NCI-H774 (cell line): ENCODE data around the gene IRF8.
"Not testable (repeated sequence)": the region's sequence is repeated elsewhere in the genome, so short reads cannot be mapped to it uniquely, and the experiment has no call there.

Source experiments
- DNase-seq: peaks from one replicate; lab custom pipeline; 2025; lab: John Stamatoyannopoulos, UW

The IRF8 gene

GRCh38 chr16:85935391-85935973, 36.5 kb downstream of the IRF8 start:
- no peak for DNase-seq

GRCh38 chr16:85935974-85936760, 37.2 kb downstream of the IRF8 start:
- DNase-seq, result no peak

GRCh38 chr16:85936816-85937215, 37.9 kb downstream of the IRF8 start:
- DNase-seq, result no peak

GRCh38 chr16:85940214-85940613, 41.3 kb downstream of the IRF8 start:
- no peak for DNase-seq

GRCh38 chr16:85941863-85942644, 43.1 kb downstream of the IRF8 start:
- DNase-seq, result no peak

- not testable (repeated sequence) for DNase-seq
Measured at GRCh38 chr16:85942659-85943058, 43.7 kb downstream of the IRF8 start.

GRCh38 chr16:85943711-85944110, 44.7 kb downstream of the IRF8 start:
- no peak for DNase-seq

GRCh38 chr16:85944572-85945423, 45.8 kb downstream of the IRF8 start:
- DNase-seq, result no peak

GRCh38 chr16:85945424-85945751, 46.4 kb downstream of the IRF8 start:
- DNase-seq, result no peak

- DNase-seq, result no peak
Measured at GRCh38 chr16:85946541-85947124, 47.7 kb downstream of the IRF8 start.

GRCh38 chr16:85947230-85948137, 48.5 kb downstream of the IRF8 start:
- DNase-seq, result no peak

GRCh38 chr16:85948138-85948509, 49.2 kb downstream of the IRF8 start:
- no peak for DNase-seq

- no peak for DNase-seq
Measured at GRCh38 chr16:85948616-85949265, 49.8 kb downstream of the IRF8 start.

GRCh38 chr16:85950136-85950918, 51.4 kb downstream of the IRF8 start:
- no peak for DNase-seq

- DNase-seq, result no peak
Measured at GRCh38 chr16:85952197-85952596, 53.2 kb downstream of the IRF8 start.

GRCh38 chr16:85952811-85953210, 53.8 kb downstream of the IRF8 start:
- DNase-seq, result no peak

GRCh38 chr16:85954927-85955519, 56.1 kb downstream of the IRF8 start:
- DNase-seq, result no peak

- no peak for DNase-seq
Measured at GRCh38 chr16:85955566-85955965, 56.6 kb downstream of the IRF8 start.

GRCh38 chr16:85956426-85956825, 57.5 kb downstream of the IRF8 start:
- DNase-seq, result no peak
